Measurements from ENCODE around the gene AGBL4.
"Not testable (repeated sequence)": the region's sequence is repeated elsewhere in the genome, so short reads cannot be mapped to it uniquely, and the experiment has no call there.

Gene AGBL4

DNA sequence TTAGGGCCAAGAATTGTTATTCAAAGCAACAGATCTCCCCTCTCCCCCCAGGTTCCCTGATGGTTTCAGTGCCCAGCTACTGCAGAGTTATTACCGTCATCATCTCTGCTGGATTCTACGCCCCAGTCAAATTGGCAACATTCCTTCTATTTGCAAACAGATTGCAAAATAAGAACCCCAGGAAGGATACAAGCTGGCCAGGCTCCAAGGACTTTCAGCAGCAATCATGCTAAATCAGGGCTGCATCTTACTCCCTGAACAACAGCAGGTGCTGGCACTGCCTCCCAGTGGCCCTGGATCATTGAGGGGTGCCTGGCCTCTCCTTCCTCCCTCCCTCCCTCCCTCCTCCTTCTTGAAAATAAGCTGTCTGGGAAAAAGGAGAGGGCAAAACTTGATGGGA, 725.5 kb downstream of the AGBL4 start:
- DNase-seq = no peak

DNA sequence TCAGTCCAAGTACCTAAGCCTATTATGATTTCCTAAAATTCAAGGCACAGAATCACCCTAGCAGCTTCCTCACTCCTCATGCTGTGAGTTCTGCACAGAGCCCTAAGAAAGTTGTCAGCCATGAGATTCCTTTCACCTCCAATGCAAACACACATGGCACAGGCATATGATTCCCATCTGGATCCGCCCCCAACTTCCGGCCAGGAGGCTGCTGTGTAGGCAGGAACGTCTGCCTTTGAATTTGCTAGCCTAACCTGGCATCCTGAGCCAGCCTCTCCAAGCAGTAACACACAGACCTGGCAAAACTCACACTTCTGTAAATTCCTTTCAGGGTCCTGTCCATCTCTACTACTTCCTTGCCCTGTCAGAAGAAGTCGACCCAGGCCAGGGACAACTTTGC, 726.0 kb downstream of the AGBL4 start:
- no peak for DNase-seq

DNA sequence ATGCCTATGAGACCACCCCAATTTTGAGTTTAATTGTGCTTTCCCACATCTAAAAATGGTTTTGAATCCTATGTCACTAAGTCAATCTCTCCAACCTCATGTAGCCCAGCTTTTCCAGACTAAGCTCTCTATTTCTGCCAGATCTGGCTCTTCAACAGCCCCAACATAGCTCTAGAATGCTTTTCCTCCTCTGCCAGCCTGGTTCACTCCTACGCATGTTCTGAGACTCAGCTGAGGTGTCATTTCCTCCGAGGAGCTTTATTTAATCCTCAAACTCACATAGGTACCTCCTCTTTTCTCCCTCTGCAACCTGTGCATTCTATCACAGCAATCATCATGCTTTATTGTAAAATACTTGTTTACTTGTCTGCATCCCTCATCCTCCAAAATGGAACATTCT, 729.2 kb downstream of the AGBL4 start:
- DNase-seq = no peak

- no peak for DNase-seq
Observed at GRCh38 chr1:49293016-49293415, 730.7 kb downstream of the AGBL4 start.

DNA sequence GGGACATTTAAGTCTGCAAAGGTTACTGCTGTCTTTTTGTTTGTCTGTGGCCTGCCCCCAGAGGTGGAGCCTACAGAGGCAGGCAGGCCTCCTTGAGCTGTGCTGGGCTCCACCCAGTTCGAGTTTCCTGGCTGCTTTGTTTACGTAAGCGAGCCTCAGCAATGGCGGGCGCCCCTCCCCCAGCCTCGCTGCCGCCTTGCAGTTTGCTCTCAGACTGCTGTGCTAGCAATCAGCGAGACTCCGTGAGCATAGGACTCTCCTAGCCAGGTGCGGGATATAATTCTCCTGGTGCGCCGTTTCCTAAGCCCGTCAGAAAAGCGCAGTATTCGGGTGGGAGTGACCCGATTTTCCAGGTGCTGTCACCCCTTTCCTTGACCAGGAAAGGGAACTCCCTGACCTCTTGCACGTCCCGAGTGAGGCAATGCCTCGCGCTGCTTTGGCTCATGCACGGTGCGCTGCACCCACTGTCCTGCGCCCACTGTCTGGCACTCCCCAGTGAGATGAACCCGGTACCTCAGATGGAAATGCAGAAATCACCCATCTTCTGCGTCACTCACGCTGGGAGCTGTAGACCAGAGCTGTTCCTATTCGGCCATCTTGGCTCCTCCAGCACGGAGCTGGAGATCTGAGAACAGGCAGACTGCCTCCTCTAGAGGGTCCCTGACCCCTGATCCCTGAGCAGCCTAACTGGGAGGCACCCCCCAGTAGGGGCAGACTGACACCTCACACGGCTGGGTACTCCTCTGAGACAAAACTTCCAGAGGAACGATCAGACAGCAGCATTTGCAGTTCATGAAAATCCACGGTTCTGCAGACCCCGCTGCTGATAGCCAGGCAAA, 766.3 kb downstream of the AGBL4 start:
- not testable (repeated sequence) for DNase-seq

- DNase-seq = no peak
Observed at GRCh38 chr1:49252917-49253316, 770.8 kb downstream of the AGBL4 start.

GRCh38 chr1:49251019-49251784, 772.6 kb downstream of the AGBL4 start:
- DNase-seq = no peak

DNA sequence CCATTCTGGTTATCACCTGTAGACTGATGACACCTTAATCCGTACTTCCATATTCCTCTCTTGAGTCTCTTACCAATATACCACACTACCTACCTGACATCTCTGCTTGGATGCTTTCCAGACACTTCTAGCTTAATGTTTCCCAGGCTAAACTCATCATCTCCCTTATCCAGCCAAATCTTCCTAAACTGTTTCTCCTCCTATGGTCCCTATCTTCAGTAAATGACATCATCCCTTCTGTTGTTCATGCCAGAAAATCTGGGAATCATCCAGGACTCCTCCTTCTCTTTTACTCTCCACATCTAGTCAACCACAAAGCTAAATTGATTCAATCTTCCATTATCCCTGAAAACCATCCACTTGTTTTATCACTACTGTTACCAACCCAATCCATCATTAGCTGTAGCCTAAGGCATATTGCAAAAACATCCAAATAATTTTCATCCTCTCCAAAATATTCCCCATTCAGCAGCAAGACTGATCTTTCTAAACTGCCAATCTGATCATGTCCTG, 783.0 kb downstream of the AGBL4 start:
- no peak for DNase-seq

- DNase-seq = no peak
Observed at GRCh38 chr1:49234988-49235387, 788.8 kb downstream of the AGBL4 start.

DNA sequence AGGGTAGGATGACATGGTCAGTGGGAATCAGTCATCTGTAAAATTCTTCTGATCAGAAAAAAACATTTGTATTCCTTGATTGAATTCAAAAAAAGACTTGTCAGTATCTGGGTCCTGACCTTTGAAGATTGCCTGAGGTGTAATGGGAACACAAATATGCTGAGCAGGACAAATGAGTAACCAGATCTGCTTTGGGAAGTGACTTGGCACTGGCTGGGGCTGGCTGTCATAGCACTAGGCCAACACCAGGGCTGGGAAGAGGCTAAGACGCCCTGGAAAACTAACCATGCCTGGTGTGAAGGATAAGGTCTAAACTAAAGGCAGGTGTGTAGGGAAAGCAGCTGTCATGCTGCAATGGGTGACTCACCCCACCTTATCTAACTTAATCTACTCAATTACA, 794.2 kb downstream of the AGBL4 start:
- DNase-seq = no peak

GRCh38 chr1:49226758-49227157, 797.0 kb downstream of the AGBL4 start:
- DNase-seq = no peak

GRCh38 chr1:49225464-49225863, 798.3 kb downstream of the AGBL4 start:
- DNase-seq = no peak

GRCh38 chr1:49213301-49213700, 810.5 kb downstream of the AGBL4 start:
- no peak for DNase-seq

DNA sequence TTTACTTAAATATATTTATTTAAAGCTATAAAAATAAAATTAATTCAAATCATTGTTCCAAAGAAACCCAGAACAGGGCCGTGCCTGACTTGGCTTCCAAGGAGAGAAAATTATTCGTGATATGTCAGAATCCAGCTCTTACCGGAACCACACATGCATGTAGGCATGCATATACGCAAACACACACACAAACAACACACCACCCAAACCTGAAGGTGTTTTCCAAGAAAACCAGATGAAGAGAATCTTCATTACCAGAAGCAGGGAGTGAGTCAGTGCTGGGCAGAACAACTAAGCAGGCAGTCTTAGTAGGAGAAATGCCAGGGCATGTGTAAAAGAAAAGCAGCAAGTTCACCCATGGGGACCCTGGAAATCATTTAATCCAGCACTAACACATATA, 815.0 kb downstream of the AGBL4 start:
- DNase-seq = no peak

DNA sequence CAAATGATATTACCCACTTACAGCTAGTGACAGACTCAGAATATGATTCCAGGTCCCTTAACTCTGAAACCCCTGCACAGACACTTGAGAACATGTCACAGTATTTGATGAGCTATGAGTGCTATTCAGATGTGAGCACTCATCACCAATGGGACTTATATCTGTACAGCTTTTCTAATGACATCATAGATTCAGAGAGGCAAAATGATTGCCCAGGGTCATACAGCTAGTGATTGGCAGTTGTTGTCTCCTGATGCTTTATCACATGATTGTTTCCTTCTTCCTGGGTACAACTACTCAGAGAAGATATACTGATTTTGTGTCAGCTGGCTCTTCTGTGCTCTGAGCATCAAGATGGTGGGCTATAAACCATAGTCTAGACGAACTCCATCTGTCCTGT, 819.0 kb downstream of the AGBL4 start:
- DNase-seq = no peak

DNA sequence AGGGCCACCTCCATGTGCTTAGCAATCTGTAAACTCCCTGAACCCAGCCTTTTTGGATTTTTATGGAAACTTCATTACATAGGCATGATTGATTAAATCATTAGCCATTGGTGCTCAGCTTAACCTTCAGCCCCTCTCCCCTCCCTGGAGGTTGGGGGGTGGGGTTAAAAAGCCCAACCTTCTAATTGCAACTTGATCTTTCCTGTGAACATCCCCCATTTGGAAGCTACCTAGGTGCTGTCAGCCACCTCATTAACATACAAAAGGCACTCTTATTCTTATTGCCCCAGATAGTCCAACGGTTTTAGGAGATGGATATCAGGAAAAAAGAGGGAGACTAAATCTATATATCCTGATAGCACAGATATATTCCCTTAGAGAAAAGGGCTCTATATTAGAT, 823.0 kb downstream of the AGBL4 start:
- DNase-seq = no peak

DNA sequence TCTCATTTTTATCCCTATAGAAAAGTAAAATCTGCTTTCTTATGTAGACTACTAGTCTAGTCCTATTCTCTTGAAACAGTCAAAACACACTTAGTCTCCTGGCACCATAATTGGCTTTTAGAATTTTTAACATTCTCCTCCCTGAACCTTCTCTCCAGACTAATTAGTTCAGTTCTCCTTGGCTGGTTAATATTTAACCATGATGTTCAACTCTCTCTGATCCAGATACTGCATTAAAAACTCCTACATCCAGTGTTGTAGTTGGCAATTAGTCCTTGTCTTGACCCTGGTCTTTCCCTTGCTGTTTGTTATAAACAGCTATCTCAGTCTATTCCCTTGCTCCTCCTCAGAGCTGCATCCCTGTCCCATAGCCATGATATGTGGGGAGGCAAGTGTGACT, 824.2 kb downstream of the AGBL4 start:
- DNase-seq = no peak

DNA sequence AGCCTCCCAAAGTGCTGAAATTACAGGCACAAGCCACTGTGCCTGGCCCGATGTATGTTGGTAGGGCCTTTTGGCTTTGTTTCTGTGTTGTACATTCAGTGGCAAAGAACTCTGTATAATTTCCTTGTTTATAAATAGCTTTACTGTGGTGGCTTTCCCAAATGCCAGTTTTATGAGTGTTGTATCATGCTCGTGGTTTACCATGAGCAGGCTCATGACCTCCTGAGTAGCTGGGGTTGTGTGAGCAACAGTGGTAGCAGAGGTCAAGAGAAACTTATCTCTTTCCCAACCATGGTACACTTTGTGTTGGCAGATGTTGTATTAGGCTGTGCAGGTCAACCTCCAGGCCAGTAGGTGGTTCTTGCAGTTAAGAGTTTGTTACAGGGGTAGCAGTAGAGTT, 826.7 kb downstream of the AGBL4 start:
- DNase-seq = no peak

DNA sequence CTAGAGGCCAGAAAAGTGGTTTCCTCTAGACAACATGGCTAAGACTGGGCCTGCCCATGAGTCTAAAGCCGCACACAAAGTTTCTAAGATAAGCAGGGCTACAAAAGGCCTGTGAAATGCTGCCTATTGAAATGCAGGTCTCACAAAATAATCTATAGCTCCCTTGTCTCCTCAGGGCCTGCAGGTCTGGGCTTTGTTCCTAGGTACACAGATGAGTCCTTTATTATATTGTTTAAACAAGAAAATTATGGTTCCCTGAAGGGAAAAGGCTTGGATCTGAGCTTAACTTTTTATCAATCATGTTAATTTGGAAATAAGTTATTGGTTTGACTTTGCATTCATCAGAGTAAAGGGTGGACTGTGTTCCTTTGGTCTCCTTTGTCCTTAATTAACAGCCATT, 833.6 kb downstream of the AGBL4 start:
- DNase-seq = no peak

- no peak for DNase-seq
Observed at GRCh38 chr1:49187056-49187455, 836.7 kb downstream of the AGBL4 start.

DNA sequence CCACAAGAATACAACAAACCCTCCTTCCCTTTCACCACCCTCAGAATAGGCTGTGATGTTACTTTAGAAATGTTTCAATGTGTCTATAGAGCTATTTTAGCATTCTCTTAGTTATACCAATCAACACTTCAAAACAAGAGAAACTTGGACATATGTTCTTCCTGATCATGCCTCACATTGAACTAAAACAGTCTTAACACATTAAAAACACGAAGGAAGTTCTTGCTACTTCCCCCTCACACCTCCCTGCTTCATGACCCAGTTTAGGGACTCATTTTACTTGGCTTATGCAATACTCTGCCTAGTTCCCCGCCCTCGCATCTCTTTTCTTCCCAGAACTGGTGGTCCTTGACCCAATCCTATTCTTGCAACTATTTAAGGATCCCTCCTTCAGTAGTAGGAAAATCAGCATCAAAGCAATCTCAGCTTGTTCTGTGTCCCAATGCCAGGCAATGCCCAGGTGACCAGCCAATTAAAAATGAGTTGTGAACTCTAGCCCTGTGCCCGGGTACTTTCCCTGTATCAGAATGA, 838.2 kb downstream of the AGBL4 start:
- DNase-seq = no peak

DNA sequence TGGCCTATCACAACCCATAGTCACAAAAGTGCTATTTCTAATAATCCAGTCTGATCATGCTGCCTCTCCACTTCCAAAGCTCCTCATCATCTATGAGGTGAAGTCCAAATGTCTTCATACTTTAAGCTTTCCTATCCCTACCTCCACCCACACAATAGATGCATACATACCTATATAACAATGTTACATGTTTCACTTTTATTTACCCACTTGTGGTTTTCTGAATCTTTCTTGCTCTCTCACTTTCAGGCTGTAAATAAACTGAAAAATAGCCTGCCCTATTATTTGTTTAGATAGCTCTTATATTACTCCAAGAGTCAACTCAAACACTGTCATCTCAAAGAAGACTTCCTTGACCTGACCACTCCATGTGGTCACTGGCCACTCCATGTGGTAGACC, 840.3 kb downstream of the AGBL4 start:
- DNase-seq = no peak

DNA sequence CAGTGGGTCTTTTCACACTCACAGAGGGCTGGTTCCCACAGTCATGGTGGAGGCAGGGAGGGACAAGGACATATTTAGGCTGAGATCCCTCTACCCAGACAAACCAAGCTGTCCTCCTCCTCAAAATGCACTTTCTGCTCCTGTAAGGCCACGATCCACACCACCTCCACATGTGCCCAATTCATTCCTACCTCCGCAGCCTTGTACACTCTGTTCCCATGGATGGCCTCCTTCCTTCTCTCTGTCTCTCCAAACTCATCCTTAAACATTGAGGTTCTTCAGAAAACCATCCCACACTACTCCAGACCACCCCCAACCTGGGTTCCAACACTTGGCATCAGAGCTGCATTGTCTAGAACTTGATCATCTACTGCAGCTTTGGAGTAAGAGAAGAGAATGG, 842.7 kb downstream of the AGBL4 start:
- DNase-seq = no peak

All from stimulated activated CD4-positive, alpha-beta T cell treated with anti-CD3 and anti-CD28 coated beads, Interleukin-1b, Interleukin-23, amount 100 ng/mL, for 48 hours (primary cell).